ENCODE data around the gene NRDC. TPM values are rescaled to one million over a fixed set of nuclear protein-coding genes. Genes with fewer than 3 reads are reported as not detected.

NRDC gene, protein sequence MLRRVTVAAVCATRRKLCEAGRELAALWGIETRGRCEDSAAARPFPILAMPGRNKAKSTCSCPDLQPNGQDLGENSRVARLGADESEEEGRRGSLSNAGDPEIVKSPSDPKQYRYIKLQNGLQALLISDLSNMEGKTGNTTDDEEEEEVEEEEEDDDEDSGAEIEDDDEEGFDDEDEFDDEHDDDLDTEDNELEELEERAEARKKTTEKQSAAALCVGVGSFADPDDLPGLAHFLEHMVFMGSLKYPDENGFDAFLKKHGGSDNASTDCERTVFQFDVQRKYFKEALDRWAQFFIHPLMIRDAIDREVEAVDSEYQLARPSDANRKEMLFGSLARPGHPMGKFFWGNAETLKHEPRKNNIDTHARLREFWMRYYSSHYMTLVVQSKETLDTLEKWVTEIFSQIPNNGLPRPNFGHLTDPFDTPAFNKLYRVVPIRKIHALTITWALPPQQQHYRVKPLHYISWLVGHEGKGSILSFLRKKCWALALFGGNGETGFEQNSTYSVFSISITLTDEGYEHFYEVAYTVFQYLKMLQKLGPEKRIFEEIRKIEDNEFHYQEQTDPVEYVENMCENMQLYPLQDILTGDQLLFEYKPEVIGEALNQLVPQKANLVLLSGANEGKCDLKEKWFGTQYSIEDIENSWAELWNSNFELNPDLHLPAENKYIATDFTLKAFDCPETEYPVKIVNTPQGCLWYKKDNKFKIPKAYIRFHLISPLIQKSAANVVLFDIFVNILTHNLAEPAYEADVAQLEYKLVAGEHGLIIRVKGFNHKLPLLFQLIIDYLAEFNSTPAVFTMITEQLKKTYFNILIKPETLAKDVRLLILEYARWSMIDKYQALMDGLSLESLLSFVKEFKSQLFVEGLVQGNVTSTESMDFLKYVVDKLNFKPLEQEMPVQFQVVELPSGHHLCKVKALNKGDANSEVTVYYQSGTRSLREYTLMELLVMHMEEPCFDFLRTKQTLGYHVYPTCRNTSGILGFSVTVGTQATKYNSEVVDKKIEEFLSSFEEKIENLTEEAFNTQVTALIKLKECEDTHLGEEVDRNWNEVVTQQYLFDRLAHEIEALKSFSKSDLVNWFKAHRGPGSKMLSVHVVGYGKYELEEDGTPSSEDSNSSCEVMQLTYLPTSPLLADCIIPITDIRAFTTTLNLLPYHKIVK
- 98.0 and 101 TPM in 2 replicates for total RNA-seq (2013; cell fraction: nucleolus; rRNA removed)
- total RNA-seq (2014; rRNA removed) = 50.9 and 55.6 TPM in 2 replicates
- total RNA-seq (2014; rRNA removed; fragmentation: Illumina TruSeq; extraction: Trizol) = 65.5 and 67.8 TPM in 2 replicates
- total RNA-seq (2021) = 101 and 106 TPM in 2 replicates
- polyA plus RNA-seq (2011; ENCODE audit: low read depth) = 52.9 TPM
- 134 and 171 TPM in 2 replicates for polyA plus RNA-seq (2011; rRNA removed)
- 58.0 and 63.1 TPM in 2 replicates for polyA plus RNA-seq (2011; cell fraction: cytosol; rRNA removed)
- 155 and 174 TPM in 2 replicates for polyA plus RNA-seq (2011; cell fraction: nucleus; rRNA removed)
- 88.2 and 112 TPM in 2 replicates for polyA plus RNA-seq (2012)
- polyA plus RNA-seq (2014; fragmentation: Illumina TruSeq; extraction: Trizol) = 116 and 148 TPM in 2 replicates
- 10 to 100 TPM; 50.1 to 59.3 TPM for polyA plus RNA-seq (2014; fragmentation: Nextera tagmentation; extraction: Ambion mirVana)
- 75.6 and 80.3 TPM in 2 replicates for polyA plus RNA-seq (2014; rRNA removed)
- 100 to 1,000 TPM; 121 to 123 TPM for polyA plus RNA-seq (2016; fragmentation: Nextera tagmentation; extraction: Ambion mirVana)
- polyA minus RNA-seq (2011; rRNA and poly(A)+ RNA removed) = 96.6 and 133 TPM in 2 replicates
- 32.9 and 45.6 TPM in 2 replicates for polyA minus RNA-seq (2011; cell fraction: cytosol; rRNA and poly(A)+ RNA removed)
- polyA minus RNA-seq (2011; cell fraction: nucleus; rRNA and poly(A)+ RNA removed) = 46.8 and 81.8 TPM in 2 replicates
- percentile 76 among the genes with signal in this experiment for Bru-seq, nascent RNA
- BruChase-seq, experiment 1, labeled RNA remaining after a 6-hour chase = percentile 84 among the genes with signal in this experiment
- BruChase-seq, experiment 2, labeled RNA remaining after a 2-hour chase = percentile 78 among the genes with signal in this experiment
- long read RNA-seq, experiment 1, transcript NRDC-201 (31 exons, 3,691 nt) = major isoform, 18 of 45 reads
- long read RNA-seq, experiment 1, partial matches to known transcripts = 10 of 45 reads
- long read RNA-seq, experiment 1, other reads (novel, unspliced or antisense) = 15 of 45 reads
- long read RNA-seq, experiment 2, transcript NRDC-201 (31 exons, 3,691 nt) = major isoform, 46 of 150 reads
- long read RNA-seq, experiment 2, transcript NRDC-211 (2 exons, 1,020 nt) = minor isoform, 21 of 150 reads
- long read RNA-seq, experiment 2, partial matches to known transcripts = 59 of 150 reads
- long read RNA-seq, experiment 2, other reads (novel, unspliced or antisense) = 22 of 150 reads

DNA sequence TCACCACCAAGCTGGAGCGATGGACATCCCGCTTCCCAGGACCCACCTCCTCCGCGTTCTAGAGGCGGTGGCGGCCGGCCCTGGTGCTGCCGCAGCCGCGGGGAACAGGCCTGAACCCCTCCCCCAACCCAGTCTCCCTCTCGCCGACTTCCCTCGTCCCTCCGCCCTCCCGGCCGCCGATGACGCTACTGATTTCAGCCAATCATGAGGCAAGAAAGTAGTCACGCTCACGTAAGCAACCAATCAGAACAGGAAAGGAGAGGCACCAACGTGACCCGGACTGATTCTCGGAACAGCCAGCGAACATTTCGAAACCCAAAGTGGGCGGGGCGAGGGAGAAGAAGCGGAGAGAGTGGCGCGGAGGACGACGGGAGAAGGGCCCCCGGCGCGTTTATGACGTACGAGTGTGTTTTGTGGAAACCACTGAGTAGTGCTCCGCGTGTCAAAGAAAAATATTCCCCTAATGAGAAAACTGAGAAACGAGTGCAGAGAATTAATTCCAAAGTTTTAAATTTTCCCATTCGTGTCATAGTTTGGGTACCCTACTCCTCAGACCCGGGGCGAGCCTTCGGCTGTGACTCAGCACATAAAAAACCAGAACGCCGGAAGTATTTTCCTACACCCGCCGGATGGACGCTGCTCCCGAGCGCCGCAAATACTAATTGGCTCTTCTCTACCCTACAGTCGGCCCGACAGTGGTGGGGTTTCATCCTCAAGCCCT is at the start of gene NRDC:
TSS of gene NRDC (minus strand) at position 112 of the 721 bp plus-strand sequence. CDS start 112 bp downstream, outside the sequence.
- Histone ChIP-seq H3K27me3 (replicated peaks in 1 of 2; ENCODE audit: control insufficient read depth in 2 of 2, insufficient read depth in 2 of 2, low read length in 1 of 2) (no peaks in the 10 kb centered on the region), H3K36me3 (ENCODE audit: control insufficient read depth in 2 of 2, insufficient read depth in 2 of 2, low read length in 1 of 2) (peaks cover 0 to 11% of the 10 kb centered on the region in 2 experiments; a peak in 2 of 4 replicates), H3K4me1 (ENCODE audit: control insufficient read depth, insufficient read depth, low read length) (peaks cover 5% of the 10 kb centered on the region), H3K9me3 (replicated peaks; ENCODE audit: control insufficient read depth, insufficient read depth, low read length) (no peaks in the 10 kb centered on the region; the same call in 2 of the 3 replicates), H3K4me2 (ENCODE audit: control insufficient read depth, insufficient read depth) (peak within 1 kb of the TSS; percentile 99), H4K20me1 (ENCODE audit: control insufficient read depth, insufficient read depth) (no peaks in the 10 kb centered on the region), H3K9ac (ENCODE audit: control insufficient read depth, insufficient read depth, low read length) (peak within 1 kb of the TSS; percentile 99), H2AFZ (ENCODE audit: control insufficient read depth, low read depth, low read length) (peak within 1 kb of the TSS; percentile 96), H3K79me2 (ENCODE audit: control insufficient read depth, insufficient read depth, low read length) (peaks cover 46% of the 10 kb centered on the region), H3K27ac (ENCODE audit: control insufficient read depth, insufficient read depth) (peak within 1 kb of the TSS; percentile 99), H3K4me3 (peak within 1 kb of the TSS; percentile 90)
- ChIA-PET CTCF (interaction anchor here (0.5 to 1.6 kb wide), 10 partner anchors 9 to 234 kb away, joined by 3 to 5 read pairs (median 4); no protein-coding TSS in a partner anchor), POLR2A (interaction anchor here (0.5 to 4.7 kb wide), 7 partner anchors 9 to 176 kb away, joined by 3 to 31 read pairs (median 5); partner anchors contain the start of gene TXNDC12), RAD21 (ENCODE audit: unreplicated experiment) (interaction anchor here (0.8 to 1.7 kb wide), 5 partner anchors 17 to 526 kb away, joined by 3 to 7 read pairs (median 5); partner anchors contain the start of genes KTI12, ORC1 and PRPF38A), SMC1A (ENCODE audit: uncharacterized antibody, unreplicated experiment) (interaction anchor here (0.8 to 2.2 kb wide), 13 partner anchors 9 to 303 kb away, joined by 3 to 18 read pairs (median 4); partner anchors contain the start of gene BTF3L4)
- ATAC-seq (peak; percentile 94), FAIRE-seq (peak; percentile 100), DNase-seq (ENCODE audit: low read depth, low spot score) (peak; percentile 100)
- in situ Hi-C loops (cut with MboI) = no loop called here
- no TSS peak for BruUV-seq (replicated peaks)
- under 1% methylated on average over 53 of the region's 54 CpGs for WGBS (ENCODE audit: insufficient coverage, insufficient replicate concordance, low lambda C conversion rate, missing lambda C conversion rate)
- intact Hi-C loops (cut with micrococcal nuclease; ENCODE audit: unreplicated experiment) = no loop called here
- TF ChIP-seq SREBF2 (IDR thresholded peaks at IDR 0.05; ENCODE audit: low read length) = no peak
- TF ChIP-seq MYB (IDR thresholded peaks at IDR 0.05; ENCODE audit: borderline replicate concordance, low read depth, low read length) = no peak
- peak; percentile 65 for TF ChIP-seq FOS (IDR thresholded peaks at IDR 0.05; ENCODE audit: borderline replicate concordance, extremely low read depth, insufficient read length)
- TF ChIP-seq, protein P1, sequence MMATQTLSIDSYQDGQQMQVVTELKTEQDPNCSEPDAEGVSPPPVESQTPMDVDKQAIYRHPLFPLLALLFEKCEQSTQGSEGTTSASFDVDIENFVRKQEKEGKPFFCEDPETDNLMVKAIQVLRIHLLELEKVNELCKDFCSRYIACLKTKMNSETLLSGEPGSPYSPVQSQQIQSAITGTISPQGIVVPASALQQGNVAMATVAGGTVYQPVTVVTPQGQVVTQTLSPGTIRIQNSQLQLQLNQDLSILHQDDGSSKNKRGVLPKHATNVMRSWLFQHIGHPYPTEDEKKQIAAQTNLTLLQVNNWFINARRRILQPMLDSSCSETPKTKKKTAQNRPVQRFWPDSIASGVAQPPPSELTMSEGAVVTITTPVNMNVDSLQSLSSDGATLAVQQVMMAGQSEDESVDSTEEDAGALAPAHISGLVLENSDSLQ (IDR thresholded peaks at IDR 0.05) = peak; percentile 86
- no peak; the same call in 1 of the 2 replicates for TF ChIP-seq ESRRA (IDR thresholded peaks at IDR 0.05; ENCODE audit: low read length)
- peak; percentile 89; the same call in 1 of the 2 replicates for TF ChIP-seq STAT1 (conservative IDR thresholded peaks at IDR 0.05)
- TF ChIP-seq CHD4 (IDR thresholded peaks at IDR 0.05) = no peak
- TF ChIP-seq SUZ12 (IDR thresholded peaks at IDR 0.05; ENCODE audit: unreplicated experiment) = no peak
- TF ChIP-seq EP300 (IDR thresholded peaks at IDR 0.05; ENCODE audit: borderline replicate concordance in 1 of 2, control insufficient read depth in 1 of 2, low read depth in 2 of 2, low read length in 2 of 2) = peak in 1 of 2 experiments; percentile 68; a peak in 2 of 4 replicates
- TF ChIP-seq PAX8 (IDR thresholded peaks at IDR 0.05) = no peak

All from GM12878 (cell line).